SK-N-SH (cell line): Measurements from ENCODE around the gene TRIM66.

Experiments
- CHD2 ChIP-seq: fragments of 150-350 bp; IDR thresholded peaks from 2 replicates; pipeline ENCODE4 v1.6.1; 2018; ENCODE audit warnings: low read length; ENCODE audit not compliant: partially characterized antibody
- EP300 ChIP-seq, 2 experiments: IDR thresholded peaks; 2 replicates each; pipeline versions ENCODE4 v1.4.0 to v1.6.1; 2012; ENCODE audit warnings: borderline replicate concordance in 1 of 2, low read depth in 1 of 2, low read length in 1 of 2
- NFIC ChIP-seq: IDR thresholded peaks from 2 replicates; pipeline ENCODE4 v1.4.0; 2012; ENCODE audit warnings: borderline replicate concordance
- POLR2AphosphoS5 ChIP-seq: IDR thresholded peaks from 2 replicates; pipeline ENCODE4 v1.6.1; 2012; ENCODE audit warnings: low read depth, low read length
- SMC3 ChIP-seq: IDR thresholded peaks from 2 replicates; pipeline ENCODE4 v1.6.1; 2012; ENCODE audit warnings: low read depth, low read length, improper control_type of control experiment
- TEAD4 ChIP-seq: IDR thresholded peaks from 2 replicates; pipeline ENCODE4 v1.4.0; 2012; ENCODE audit warnings: mild to moderate bottlenecking, borderline replicate concordance; ENCODE audit not compliant: insufficient read depth
- TF ChIP-seq, protein P1 (sequence below): IDR thresholded peaks from 2 replicates; pipeline ENCODE4 v1.4.0; 2012; ENCODE audit warnings: low read depth
- TF ChIP-seq, protein P2 (sequence below): fragments of 200-600 bp; sonication (generic); IDR thresholded peaks from 2 replicates; pipeline ENCODE4 v1.6.1; 2017; ENCODE audit warnings: antibody characterized with exemption, mild to moderate bottlenecking, moderate library complexity

GRCh38 chr11:8699903-8700302 lies 17.4 kb upstream of the TRIM66 start:
- no peak for TF ChIP-seq EP300 (IDR thresholded peaks at IDR 0.05; ENCODE audit: borderline replicate concordance in 1 of 2, low read depth in 1 of 2, low read length in 1 of 2)
- TF ChIP-seq, protein P1, sequence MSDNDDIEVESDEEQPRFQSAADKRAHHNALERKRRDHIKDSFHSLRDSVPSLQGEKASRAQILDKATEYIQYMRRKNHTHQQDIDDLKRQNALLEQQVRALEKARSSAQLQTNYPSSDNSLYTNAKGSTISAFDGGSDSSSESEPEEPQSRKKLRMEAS = peak; percentile 60
- 0 out of 2 replicates have a peak, but pooled peaks have one; percentile 18 for TF ChIP-seq TEAD4
- no peak for TF ChIP-seq SMC3
- TF ChIP-seq, protein P2, sequence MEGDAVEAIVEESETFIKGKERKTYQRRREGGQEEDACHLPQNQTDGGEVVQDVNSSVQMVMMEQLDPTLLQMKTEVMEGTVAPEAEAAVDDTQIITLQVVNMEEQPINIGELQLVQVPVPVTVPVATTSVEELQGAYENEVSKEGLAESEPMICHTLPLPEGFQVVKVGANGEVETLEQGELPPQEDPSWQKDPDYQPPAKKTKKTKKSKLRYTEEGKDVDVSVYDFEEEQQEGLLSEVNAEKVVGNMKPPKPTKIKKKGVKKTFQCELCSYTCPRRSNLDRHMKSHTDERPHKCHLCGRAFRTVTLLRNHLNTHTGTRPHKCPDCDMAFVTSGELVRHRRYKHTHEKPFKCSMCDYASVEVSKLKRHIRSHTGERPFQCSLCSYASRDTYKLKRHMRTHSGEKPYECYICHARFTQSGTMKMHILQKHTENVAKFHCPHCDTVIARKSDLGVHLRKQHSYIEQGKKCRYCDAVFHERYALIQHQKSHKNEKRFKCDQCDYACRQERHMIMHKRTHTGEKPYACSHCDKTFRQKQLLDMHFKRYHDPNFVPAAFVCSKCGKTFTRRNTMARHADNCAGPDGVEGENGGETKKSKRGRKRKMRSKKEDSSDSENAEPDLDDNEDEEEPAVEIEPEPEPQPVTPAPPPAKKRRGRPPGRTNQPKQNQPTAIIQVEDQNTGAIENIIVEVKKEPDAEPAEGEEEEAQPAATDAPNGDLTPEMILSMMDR = no peak
- no peak for TF ChIP-seq POLR2AphosphoS5
- TF ChIP-seq CHD2 = no peak
- no peak for TF ChIP-seq NFIC
